T-helper 1 cell treated with Interleukin-12 subunit alpha and Interleukin-12 subunit beta and Interleukin-4 antibody, amounts not matched to agents 30 ng/mL and 1 ng/mL, for 36 hours (primary cell): ENCODE results near the gene PPP2CA. TPM values are rescaled to one million over a fixed set of nuclear protein-coding genes. Genes with fewer than 3 reads are reported as not detected.
"Not testable (repeated sequence)": the region's sequence is repeated elsewhere in the genome, so short reads cannot be mapped to it uniquely, and the experiment has no call there.

ENCODE experiments used
- intact Hi-C: fragments of 100-400 bp; cut with micrococcal nuclease; formaldehyde crosslinking; loops from one replicate; pipeline ENCODE4 v1.15.1; 2024
- total RNA-seq: library from RNA; stranded (reverse); gene quantifications from 2 replicates; pipeline ENCODE4 v1.2.3, GENCODE V29; 2022

The PPP2CA gene
- total RNA-seq, 1 donor from 2014 or later, result 137 TPM

DNA sequence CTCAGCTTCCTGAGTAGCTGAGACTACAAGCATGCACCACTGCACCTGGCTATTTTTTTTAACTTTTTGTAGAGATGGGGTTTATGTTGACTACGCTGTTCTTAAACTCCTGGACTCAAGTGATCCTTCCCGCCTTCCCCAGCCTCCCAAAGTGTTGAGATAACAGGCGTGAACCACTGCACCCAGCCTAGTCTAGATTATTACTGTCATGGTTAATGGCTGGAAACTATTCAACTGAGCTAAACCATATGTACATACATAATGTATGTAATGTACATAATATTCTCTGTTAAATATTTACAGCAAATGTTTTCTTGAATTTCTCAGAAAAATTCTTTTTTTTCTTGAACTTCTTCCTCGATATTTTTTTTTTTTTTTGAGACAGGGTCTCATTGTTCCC is 21.3 kb downstream of the PPP2CA start:
- intact Hi-C loops, result no loop called here

DNA sequence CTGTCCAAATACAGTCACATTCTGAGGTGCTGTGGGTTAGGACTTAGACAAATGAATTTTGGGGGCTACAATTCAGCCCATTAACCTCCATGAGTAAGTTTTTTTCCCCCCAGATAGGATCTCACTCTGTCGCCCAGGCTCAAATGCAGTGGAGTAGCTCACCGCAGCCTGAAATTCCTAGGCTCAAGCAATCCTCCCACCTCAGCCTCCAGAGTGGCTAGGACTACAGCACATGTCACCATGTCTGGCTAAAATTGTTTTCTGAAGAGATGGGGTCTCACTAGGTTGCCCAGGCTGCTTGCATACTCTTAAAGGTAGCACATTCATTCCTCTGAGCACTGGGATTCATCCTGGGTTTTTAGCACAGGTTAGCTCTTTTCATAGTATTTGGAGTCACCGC is 22.2 kb downstream of the PPP2CA start:
- intact Hi-C loops, result no loop called here

DNA sequence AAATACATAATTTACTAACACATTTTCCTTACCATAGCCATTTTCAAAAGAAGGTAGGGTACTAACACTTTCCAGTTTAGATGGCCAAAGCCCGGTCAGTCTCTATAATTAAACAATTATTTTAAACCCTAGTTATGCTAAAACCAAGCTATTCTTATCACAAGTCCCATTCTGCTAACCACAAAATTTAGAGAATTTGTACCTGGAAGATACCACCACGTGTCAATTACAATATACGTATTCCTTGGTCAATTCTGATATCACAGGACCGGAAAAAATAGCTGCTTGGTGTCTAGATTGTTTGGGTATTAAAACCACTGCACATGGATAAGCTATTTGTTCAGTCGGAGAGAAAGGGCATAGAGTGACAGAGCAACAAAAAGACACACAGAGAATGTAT is 30.2 kb downstream of the PPP2CA start:
- intact Hi-C loops, result no loop called here

DNA sequence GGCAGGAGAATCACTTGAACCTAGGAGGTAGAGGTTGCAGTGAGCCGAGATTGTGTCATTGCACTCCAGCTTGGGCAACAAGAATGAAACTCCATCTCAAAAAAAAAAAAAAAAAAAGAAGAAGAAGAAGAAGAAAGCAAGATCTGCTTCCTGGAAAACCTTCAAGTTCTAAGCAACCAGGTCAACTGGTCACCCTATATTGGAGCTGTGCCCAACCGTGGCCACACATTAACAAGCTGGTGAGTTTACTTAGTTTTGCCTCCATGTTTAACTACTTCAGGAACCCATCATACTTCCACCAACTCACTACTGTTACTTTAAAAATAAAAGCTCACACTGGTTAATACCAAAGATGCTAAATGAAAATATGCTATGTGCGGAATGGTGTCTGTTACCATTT is 36.8 kb downstream of the PPP2CA start:
- intact Hi-C loops, result no loop called here

DNA sequence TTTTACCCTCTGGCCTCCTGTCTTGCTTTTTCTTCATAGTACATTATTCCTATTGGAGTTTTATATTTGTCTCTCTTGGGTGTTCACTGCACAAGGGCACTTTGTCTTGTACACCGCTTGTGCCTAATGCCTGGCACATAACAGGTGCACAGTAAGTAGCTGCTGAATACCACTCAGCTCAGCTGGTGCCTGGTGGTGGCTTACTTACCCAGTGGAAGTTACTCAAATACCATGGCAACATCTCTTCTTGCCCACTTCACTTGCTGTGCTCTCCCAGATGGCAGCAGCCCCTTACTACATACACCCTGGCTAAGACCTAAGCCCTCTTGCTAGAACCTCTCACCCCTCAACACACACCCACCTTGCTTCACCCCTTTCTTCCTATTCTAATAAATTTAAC is 37.8 kb downstream of the PPP2CA start:
- intact Hi-C loops, result no loop called here

DNA sequence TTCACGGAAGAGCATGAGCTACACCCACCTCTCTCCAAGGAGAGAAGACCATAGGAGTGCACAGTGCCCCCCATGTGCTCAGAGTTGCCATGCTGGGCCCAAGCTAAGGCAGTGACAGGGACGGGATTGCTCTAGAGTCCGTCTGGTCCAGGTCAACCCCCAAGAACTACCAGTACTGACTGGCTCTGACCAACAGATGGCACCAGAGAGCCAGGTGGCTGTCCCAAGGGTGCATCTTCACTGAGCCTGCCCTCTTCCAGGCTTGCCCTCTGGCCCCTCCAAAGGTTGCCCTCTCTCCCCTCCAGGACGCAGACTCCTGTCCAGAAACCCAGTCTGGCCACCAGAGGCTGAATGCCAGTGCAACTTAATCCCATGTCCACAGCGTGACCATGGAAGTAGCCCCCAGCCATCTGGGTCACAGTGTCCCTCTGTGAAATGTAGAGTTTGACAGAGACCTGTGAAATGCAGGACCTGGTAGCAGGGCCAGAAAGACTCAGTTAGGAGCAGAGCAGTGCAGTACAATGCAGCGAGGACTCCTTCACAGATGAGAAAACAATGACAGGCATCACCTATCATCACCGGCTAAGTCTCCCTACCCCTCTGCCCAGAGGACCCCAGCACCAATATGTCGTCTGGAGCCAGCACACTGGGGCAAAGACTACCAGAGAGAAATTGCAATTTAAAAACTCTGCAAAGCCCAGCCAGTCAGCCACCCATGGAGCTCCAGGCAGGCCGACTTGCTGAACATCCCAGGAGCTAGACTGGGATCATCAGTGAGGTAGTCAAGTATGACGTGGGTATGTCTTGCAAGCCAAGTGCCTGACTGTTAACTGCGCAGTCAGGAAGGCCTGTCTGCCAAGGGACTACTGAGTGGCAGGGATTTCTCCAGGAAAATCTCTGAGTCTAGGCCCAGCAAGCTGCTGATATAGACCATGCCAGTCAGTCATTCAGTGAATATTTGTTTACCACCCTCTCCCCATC is 41.4 kb downstream of the PPP2CA start:
- intact Hi-C loops, result loop anchor here (1.0 to 2.0 kb wide), 5 partner anchors 8 to 403 kb away; partner anchors contain the start of genes PPP2CA and SKP1

DNA sequence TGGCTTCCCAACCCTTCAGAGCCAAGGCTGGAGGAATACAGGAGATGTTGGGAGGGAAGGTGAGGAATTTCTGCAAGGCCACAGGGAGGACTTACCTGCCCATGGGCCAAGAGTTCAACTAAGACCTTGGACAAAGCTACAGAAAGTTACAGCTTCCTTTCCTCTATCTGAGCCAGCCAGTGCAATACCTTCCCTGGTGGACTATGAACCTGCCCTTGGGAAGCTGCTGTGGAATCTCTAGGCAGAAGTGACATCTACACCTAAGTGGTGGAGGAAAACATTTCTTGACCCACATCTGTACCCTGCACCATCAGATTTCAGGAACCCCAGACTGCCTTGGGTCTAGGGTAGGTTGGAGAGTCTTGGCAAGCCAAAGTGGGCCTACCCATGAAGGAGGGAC is 42.4 kb downstream of the PPP2CA start:
- intact Hi-C loops, result no loop called here

DNA sequence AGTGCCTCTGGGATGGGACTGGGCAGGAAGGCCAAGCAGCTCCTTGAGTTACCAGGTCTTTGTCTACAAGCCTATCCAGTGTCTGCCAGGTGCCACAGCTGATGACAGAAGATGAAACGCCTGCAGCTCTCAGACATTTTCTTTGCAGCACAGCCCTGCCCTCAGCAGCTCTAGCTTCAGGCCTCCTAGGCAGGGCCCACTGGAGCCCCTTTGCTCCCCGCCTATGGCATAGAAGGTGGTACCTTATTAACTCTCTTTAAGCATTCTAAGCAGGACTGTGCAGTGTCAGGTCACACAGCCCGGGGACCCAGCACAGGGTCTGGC is 47.8 kb downstream of the PPP2CA start:
- intact Hi-C loops, result loop anchor here (5.0 kb wide), 1 partner anchor 454 kb away; the partner anchor contains the start of gene SAR1B

DNA sequence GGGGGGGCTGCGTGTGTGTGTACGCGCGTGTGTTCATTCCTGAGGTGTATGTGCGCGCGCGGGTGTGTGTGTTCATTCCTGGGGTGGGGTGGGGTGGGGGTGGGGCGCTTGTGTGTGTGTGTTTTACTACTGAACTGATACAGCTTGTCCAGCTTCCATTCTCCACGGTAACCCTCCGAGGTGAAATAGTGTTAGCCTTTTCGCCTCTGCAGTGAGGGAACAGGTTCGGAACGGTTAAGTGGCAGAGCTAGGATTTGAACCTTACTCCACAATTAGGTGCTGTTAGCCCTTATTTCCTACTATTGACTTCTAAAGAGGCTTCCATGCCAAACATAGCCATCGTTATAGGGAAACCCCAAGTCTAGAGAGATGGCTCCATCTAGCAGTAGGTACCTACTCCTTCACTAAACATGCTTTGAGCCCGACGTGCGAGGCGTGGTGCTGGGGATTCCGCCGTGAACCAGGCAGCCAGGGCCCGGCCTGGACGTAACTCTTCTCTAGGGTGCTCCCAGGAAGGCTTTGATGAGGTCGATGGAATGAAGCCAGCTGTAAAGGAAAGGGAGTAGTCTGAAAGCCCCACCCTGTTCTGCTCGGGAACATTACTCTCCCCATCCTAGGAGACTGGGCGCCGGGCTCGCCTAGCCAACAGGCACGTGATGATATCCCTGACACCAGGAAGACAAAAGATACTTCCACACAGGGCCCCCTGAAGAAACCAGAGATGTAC is 48.3 kb downstream of the PPP2CA start:
- intact Hi-C loops, result loop anchor here (1.0 to 5.0 kb wide), 8 partner anchors 173 to 695 kb away; partner anchors contain the start of genes CDKL3, CDKN2AIPNL, DDX46 and SAR1B

DNA sequence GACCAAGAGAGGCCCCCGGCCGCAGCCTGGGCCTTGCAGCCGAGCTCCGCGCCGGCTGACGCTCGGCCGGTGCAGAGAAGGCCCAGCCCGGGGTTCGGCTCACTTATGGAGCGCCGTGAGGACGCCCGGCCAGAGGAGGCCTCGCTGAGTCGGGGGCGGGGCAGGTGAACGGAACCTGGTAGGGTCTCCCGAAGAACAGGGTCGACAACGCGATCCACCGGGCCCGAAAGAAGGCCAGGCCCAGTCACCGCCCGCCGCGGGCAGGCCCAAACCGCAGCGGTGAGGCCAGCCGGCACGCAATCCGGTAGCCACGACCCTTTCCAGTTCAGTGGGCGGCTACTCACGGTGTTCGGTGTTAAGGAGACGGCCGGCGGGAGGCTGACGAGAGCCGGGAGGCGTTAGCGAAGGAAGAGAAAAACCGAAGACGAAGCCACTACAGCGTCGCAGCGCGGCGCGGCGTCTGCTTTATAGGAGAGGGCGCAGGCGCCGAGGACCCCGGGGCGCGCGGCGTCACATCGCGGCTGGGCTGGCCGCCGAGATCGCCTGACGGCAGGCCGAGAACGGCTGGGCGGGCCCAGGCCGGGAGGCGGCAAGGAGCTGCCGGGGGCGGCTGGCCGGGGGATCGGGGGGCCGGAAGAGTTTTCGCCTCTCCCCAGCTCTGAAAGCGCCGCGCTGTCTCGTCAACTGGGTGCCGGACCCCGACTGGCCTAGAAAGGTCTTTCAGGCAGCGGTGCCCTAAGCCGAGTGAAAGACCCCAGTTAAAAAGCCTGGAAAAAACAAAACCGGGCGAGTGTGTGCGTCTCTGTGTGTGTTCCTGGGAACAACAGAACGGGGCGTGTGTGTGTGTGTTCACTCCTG is 49.1 kb downstream of the PPP2CA start, which contains the start of gene SKP1:
SKP1 (minus strand) TSS at position 440 of the 858 bp plus-strand sequence. CDS start 2,928 bp downstream, outside the sequence.
- intact Hi-C loops, result loop anchor here (1.0 to 5.0 kb wide), 15 partner anchors 8 to 729 kb away; partner anchors contain the start of genes C5orf15, CAMLG, CDKL3 and CDKN2AIPNL

DNA sequence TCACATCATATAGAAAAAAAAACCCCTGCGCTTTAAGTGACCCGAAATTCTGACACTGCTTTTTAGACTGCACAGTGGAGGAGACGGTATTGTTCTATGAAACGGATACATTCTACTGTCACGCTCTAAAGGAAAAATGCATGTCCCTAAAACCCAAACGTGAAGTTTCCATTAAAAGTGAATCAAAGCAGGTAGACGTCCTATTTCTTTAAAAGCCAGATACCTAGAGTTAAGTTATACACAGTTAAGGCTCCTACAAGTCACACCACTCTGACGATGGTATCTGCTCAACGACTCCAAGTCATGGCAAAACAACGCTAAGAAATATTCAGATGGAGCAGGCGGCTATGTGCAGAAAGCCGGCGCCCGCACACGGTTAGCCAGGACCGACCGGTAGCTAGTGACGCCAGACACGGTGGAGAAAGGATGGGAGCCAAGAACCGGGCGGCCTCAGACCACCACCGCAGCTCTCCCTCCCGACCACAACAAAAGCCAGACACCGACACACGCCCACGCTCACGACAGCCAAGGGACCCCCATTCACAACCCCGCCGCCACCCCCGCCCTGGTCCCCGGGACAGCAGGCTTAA is 49.9 kb downstream of the PPP2CA start:
- intact Hi-C loops, result loop anchor here (1.0 to 5.0 kb wide), 14 partner anchors 8 to 729 kb away; partner anchors contain the start of genes C5orf15, CAMLG, CDKN2AIPNL and DDX46

DNA sequence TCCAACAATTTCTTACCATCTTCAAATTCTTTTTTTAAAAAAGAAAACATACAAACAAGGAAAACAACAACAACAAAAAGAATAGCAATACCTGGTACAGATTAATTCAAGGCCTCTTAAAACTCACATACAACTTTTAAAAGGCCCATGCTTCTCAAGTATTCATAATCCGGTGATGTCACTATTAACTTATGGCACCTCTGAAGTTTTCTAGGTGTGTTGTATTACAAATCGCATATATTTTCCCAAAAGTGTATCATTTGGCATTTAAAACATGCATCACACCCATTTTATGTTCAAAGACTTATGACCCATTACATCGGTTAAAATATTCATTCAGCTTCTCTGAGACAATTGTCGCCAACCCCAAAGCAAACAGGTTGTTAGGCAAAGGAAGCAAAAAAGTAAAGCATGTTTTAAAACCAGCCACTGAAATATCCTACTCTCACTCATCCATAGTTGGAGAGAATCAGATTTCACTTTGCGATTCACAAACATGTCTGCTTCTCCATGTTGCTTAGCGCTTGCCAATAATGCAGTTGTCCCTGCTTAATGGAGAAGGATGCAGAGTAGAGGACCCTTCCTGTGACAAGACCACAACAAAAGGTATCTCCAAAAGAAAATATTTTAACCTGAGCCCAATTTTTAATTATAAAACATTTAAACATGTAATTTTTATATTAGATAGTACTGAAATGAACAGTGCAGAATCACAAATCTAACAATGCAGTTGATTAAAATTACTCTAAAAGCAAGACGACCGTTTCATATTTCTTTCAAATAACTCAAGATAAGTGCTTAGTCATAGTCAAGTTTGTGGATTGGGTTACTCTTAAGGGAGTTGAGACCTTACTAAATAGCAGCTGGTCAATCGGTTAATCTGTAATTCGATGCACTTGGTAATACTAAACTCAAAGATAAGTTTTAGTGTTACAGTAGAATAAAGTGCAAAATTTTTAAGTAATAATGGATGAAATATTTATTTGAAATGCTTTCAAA is 50.7 kb downstream of the PPP2CA start:
- intact Hi-C loops, result loop anchor here (2.0 to 5.0 kb wide), 2 partner anchors 20 to 457 kb away; partner anchors contain the start of gene SAR1B

DNA sequence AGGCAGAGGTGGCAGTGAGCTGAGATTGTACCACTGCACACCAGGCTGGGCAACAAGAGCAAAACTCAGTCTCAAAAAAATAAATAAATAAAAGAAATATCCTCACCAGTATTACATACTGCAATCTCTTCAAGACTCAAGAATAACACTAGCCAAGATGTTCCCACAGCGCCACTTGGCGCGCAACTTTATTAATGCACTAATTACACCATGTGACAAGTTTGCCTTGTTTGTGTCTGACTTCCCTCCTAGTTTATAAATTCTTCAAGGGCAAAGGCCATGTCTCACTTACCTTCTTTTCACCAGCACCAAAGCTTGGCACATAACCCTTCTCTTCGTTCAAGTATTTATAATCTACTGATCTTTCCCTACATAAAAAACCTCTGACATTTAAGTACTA is 53.9 kb downstream of the PPP2CA start:
- intact Hi-C loops, result no loop called here

DNA sequence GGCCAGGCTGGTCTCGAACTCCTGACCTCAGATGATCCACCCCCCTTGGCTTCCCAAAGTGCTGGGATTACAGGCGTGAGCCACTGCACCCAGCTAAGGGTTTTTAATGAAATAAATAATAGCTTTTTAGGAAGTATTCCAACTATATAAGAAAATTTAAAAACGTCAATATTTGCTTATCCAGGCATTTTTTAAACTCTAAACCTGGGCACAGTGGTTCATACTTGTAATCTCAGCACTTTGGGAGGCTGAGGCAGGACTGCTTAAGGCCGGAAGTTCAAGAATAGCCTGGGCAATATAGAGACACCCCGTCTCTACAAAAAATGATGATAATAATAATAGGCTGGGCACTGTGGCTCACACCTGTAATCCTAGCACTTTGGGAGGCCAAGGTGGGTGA is 63.3 kb downstream of the PPP2CA start:
- intact Hi-C loops, result no loop called here

DNA sequence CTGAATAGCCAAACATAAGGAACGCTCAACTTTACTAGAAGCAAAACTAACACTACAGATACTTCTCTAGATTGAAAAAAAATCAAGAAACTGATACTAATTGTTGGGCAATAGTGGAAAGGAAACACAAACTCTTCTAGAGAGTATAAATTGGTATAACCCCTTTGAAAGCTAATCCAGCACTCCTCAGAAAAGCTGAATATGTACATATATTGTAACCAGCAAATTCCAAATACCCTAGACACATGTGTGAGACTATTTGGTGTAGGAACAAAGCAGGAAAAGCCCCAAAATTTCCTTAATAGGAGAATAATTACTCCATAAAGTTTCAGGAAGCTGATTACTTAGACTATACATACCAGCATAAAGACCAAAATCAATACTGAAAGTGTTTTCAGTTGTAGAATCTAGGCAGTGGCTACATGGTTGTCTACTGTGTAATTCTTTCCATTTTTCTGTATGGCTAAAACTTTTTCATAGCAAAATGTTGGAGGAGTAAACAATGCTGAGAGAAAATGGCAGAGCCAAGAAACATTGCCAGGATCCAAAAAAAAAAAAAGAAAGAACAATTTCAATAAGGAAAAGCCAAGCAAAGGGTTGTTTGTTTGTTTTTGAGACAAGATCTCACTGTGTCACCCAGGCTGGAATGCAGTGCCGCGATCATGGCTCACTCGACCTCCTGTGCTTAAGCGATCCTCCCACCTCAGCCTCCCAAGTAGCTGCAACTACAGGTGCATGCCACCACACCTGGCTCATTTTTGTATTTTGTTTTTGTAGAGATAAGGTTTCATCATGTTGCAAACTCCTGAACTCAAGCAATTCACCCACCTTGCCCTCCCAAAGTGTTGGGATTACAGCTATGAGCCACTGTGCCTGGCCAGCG is 64.1 kb downstream of the PPP2CA start:
- intact Hi-C loops, result no loop called here

DNA sequence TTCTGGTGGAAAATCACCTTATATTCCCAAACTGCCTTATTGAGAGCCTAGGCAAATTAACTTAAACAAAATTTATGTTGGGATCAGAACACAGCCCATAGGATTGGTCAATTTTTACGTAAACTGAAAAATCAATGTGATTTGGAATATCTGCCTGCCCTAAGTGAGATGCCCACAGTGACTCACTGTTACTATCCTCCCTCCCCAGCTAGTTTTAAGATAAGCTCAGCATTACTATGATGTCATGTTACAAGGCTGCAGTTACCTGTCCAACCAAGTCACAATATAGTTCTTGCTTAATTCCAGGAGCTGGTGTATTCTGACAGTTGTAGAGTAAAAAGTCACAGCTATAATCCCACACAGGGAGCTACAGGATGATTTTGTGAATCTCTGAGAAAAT is 72.2 kb downstream of the PPP2CA start:
- intact Hi-C loops, result loop anchor here (2.0 kb wide), 1 partner anchor 21 kb away; no protein-coding TSS in a partner anchor

DNA sequence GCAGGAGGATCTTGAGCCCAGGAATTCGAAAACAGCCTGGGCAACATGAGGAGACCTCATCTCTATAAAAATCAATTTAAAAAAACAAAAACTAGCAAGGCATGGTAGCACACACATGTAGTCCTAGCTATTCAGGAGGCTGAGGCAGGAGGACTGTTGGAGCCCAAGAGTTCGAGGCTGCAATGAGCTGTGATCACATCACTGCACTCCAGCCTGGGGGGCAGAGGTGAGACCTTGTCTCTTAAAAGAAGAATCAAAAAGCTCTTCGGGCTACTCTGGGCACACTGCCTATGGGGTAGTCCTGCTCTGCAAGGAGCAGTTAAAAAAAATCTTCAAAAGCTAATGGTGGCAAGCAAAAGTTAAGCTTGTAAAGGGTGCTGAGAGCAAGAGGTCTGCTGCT is 72.6 kb downstream of the PPP2CA start:
- intact Hi-C loops, result no loop called here

DNA sequence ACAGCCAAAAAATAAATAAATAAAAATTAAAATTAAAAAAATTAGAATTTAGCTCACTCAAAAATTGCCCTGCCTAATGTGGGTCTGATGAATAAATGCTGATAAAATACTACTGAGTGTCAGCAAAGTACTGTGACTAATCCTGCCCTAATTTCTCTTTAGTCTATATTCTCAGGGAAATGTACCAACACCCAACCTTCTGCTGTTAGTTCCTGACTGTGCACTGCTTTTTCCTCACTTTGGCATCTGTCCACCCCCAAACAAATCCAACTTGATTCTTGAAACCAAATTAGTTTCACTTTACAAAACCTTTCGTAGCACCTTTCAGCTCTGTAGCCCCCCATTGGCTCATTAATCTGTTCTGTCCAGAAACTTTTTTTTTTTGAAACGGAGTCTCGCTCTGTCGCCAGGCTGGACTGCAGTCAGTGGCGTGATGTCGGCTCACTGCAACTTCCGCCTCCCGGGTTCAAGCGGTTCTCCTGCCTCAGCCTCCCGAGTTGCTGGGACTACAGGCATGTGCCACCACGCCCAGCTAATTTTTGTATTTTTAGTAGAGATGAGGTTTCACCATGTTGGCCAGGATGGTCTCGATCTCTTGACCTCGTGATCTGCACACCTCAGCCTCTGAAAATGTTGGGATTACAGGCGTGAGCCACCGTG is 73.6 kb downstream of the PPP2CA start:
- intact Hi-C loops, result not testable (repeated sequence)
